Neural progenitor cell (in vitro differentiated cells): ENCODE results near the gene ALDH9A1. TPM values are rescaled to one million over a fixed set of nuclear protein-coding genes. Genes with fewer than 3 reads are reported as not detected.

Experiments used
- DNase-seq: peaks from one replicate; pipeline ENCODE4 v3.0.0-alpha.2; 2016; ENCODE audit warnings: low spot score
- H2AFZ ChIP-seq: fragments of 200-600 bp; sonication (generic); replicated peaks from 2 replicates; pipeline ENCODE4 v1.6.1; 2016; ENCODE audit warnings: antibody characterized with exemption
- H3F3A ChIP-seq: fragments of 200-600 bp; sonication (generic); 2 replicates; pipeline ENCODE4 v1.6.1; 2016; ENCODE audit warnings: antibody characterized with exemption, low read depth
- H3K27ac ChIP-seq: fragments of 200-600 bp; sonication (generic); 2 replicates; pipeline ENCODE4 v1.5.1; 2016; ENCODE audit warnings: mild to moderate bottlenecking
- H3K27me3 ChIP-seq: fragments of 200-600 bp; sonication (generic); 2 replicates; pipeline ENCODE4 v1.6.1; 2016; ENCODE audit warnings: mild to moderate bottlenecking, moderate library complexity
- H3K36me3 ChIP-seq: fragments of 200-600 bp; sonication (generic); 2 replicates; pipeline ENCODE4 v1.5.1; 2016
- H3K4me1 ChIP-seq: fragments of 200-600 bp; sonication (generic); 2 replicates; pipeline ENCODE4 v1.6.1; 2016; ENCODE audit warnings: mixed run types
- H3K4me2 ChIP-seq: fragments of 200-600 bp; sonication (generic); 2 replicates; pipeline ENCODE4 v1.6.1; 2016
- H3K4me3 ChIP-seq: fragments of 200-600 bp; sonication (generic); 2 replicates; pipeline ENCODE4 v1.5.1; 2016
- H3K79me2 ChIP-seq: fragments of 200-600 bp; sonication (generic); 2 replicates; pipeline ENCODE4 v1.6.1; 2016; ENCODE audit warnings: low read depth
- H3K9ac ChIP-seq: fragments of 200-600 bp; sonication (generic); 2 replicates; pipeline ENCODE4 v1.6.1; 2016
- H3K9me3 ChIP-seq: fragments of 200-600 bp; sonication (generic); 2 replicates; pipeline ENCODE4 v1.5.1; 2016; ENCODE audit warnings: low read depth
- H4K20me1 ChIP-seq: fragments of 200-600 bp; sonication (generic); 2 replicates; pipeline ENCODE4 v1.6.1; 2016; ENCODE audit warnings: low read depth
- H3K27ac Mint-ChIP-seq: 3 replicates; pipeline ENCODE4 v1.8.0; 2021; ENCODE audit warnings: mixed read lengths
- H3K27me3 Mint-ChIP-seq: 2 replicates; pipeline ENCODE4 v1.8.0; 2022; ENCODE audit warnings: low read depth, mild to moderate bottlenecking, inconsistent platforms, moderate library complexity, mixed read lengths; ENCODE audit not compliant: insufficient read depth
- H3K36me3 Mint-ChIP-seq: 3 replicates; pipeline ENCODE4 v1.8.0; 2021; ENCODE audit warnings: mixed read lengths
- H3K4me1 Mint-ChIP-seq: 3 replicates; pipeline ENCODE4 v1.8.0; 2021; ENCODE audit warnings: mixed read lengths
- H3K4me3 Mint-ChIP-seq: 3 replicates; pipeline ENCODE4 v1.8.0; 2021; ENCODE audit warnings: mild to moderate bottlenecking, moderate library complexity, mixed read lengths
- H3K9me3 Mint-ChIP-seq: 3 replicates; pipeline ENCODE4 v1.8.0; 2020; ENCODE audit warnings: mixed read lengths
- CTCF ChIP-seq: fragments of 200-600 bp; sonication (generic); IDR thresholded peaks from 2 replicates; pipeline ENCODE4 v1.5.1; 2017; ENCODE audit warnings: antibody characterized with exemption, mild to moderate bottlenecking
- EZH2 ChIP-seq: fragments of 200-600 bp; sonication (generic); IDR thresholded peaks from 2 replicates; pipeline ENCODE4 v1.6.1; 2017; ENCODE audit warnings: antibody characterized with exemption, mild to moderate bottlenecking, moderate library complexity
- EZH2phosphoT487 ChIP-seq: fragments of 200-600 bp; sonication (generic); IDR thresholded peaks from 2 replicates; pipeline ENCODE4 v1.6.1; 2017; ENCODE audit warnings: antibody characterized with exemption
- total RNA-seq: library from RNA; depleted of rRNA; stranded (reverse); fragments of >200 nt; gene quantifications from 2 replicates; pipeline ENCODE4 v1.2.3, GENCODE V29; 2015; ENCODE audit warnings: low replicate concordance

Gene ALDH9A1
- total RNA-seq, 1 donor from 2014 or later: 82.3 TPM

- DNase-seq: no peak
- Histone ChIP-seq H3K27ac (no peak overlapping the region), H2AFZ (no peak overlapping the region), H3K9ac (no peak overlapping the region), H3F3A (no peaks in the 10 kb centered on the region), H3K4me1 (no peaks in the 10 kb centered on the region), H3K36me3 (no peaks in the 10 kb centered on the region), H3K27me3 (no peaks in the 10 kb centered on the region), H3K79me2 (no peaks in the 10 kb centered on the region), H3K9me3 (no peaks in the 10 kb centered on the region), H3K4me2 (no peak overlapping the region), H4K20me1 (no peaks in the 10 kb centered on the region), H3K4me3 (no peak overlapping the region)
- H3K36me3 Mint-ChIP-seq: peaks cover 9% of the 10 kb centered on the region
- H3K27me3 Mint-ChIP-seq: peaks cover 6% of the 10 kb centered on the region
- no peaks in the 10 kb centered on the region for H3K9me3 Mint-ChIP-seq
- no peak overlapping the region for H3K27ac Mint-ChIP-seq
- no peak overlapping the region for H3K4me3 Mint-ChIP-seq
- TF ChIP-seq EZH2phosphoT487: no peak
- TF ChIP-seq EZH2: no peak
- no peak for TF ChIP-seq CTCF
- no peaks in the 10 kb centered on the region for H3K4me1 Mint-ChIP-seq
Measured at GRCh38 chr1:165650981-165651625, 47.3 kb downstream of the ALDH9A1 start.

GRCh38 chr1:165648919-165649572 is 49.3 kb downstream of the ALDH9A1 start:
- H3K27ac ChIP-seq: no peak overlapping the region
- no peaks in the 10 kb centered on the region for H3K36me3 ChIP-seq
- no peaks in the 10 kb centered on the region for H3K4me1 ChIP-seq
- DNase-seq: no peak
- TF ChIP-seq CTCF (no peak), EZH2phosphoT487 (no peak), EZH2 (no peak)
- no peaks in the 10 kb centered on the region for H3K27me3 ChIP-seq
- H3K36me3 Mint-ChIP-seq: peaks cover 6% of the 10 kb centered on the region
- no peaks in the 10 kb centered on the region for H3F3A ChIP-seq
- no peak overlapping the region for H3K4me2 ChIP-seq
- no peak overlapping the region for H3K27ac Mint-ChIP-seq
- H3K9ac ChIP-seq: no peak overlapping the region
- H3K4me3 Mint-ChIP-seq: no peak overlapping the region
- H3K27me3 Mint-ChIP-seq: peaks cover 6% of the 10 kb centered on the region
- no peaks in the 10 kb centered on the region for H3K9me3 ChIP-seq
- H3K79me2 ChIP-seq: no peaks in the 10 kb centered on the region
- peaks cover 4% of the 10 kb centered on the region for H4K20me1 ChIP-seq
- no peaks in the 10 kb centered on the region for H3K9me3 Mint-ChIP-seq
- H2AFZ ChIP-seq: no peak overlapping the region
- H3K4me1 Mint-ChIP-seq: no peaks in the 10 kb centered on the region
- no peak overlapping the region for H3K4me3 ChIP-seq

GRCh38 chr1:165647970-165648369 is 50.4 kb downstream of the ALDH9A1 start:
- Histone ChIP-seq H3K4me1 (no peaks in the 10 kb centered on the region), H3K4me3 (no peak overlapping the region), H3K36me3 (no peaks in the 10 kb centered on the region), H3K27me3 (no peaks in the 10 kb centered on the region), H3K4me2 (no peak overlapping the region), H4K20me1 (peaks cover 4% of the 10 kb centered on the region), H3K27ac (no peak overlapping the region), H3K79me2 (no peaks in the 10 kb centered on the region), H3K9me3 (no peaks in the 10 kb centered on the region), H2AFZ (no peak overlapping the region), H3F3A (no peaks in the 10 kb centered on the region), H3K9ac (no peak overlapping the region)
- TF ChIP-seq EZH2 (no peak), EZH2phosphoT487 (no peak), CTCF (no peak)
- H3K27me3 Mint-ChIP-seq: peaks cover 6% of the 10 kb centered on the region
- no peaks in the 10 kb centered on the region for H3K9me3 Mint-ChIP-seq
- peaks cover 3% of the 10 kb centered on the region for H3K36me3 Mint-ChIP-seq
- no peak for DNase-seq
- no peak overlapping the region for H3K4me3 Mint-ChIP-seq
- no peaks in the 10 kb centered on the region for H3K4me1 Mint-ChIP-seq
- H3K27ac Mint-ChIP-seq: no peak overlapping the region
